ENCODE results near the gene MYDGF. TPM values are rescaled to one million over a fixed set of nuclear protein-coding genes. Genes with fewer than 3 reads are reported as not detected.

MYDGF gene
- total RNA-seq, 4 donors from 2014 or later, result 32.4 to 45.6 (median 35.4) TPM

GRCh38 chr19:4690361-4690760, 20.2 kb upstream of the MYDGF start:
- no peak for TF ChIP-seq CTCF (IDR thresholded peaks at IDR 0.05; ENCODE audit: low read depth)

GRCh38 chr19:4689403-4689802, 19.3 kb upstream of the MYDGF start:
- TF ChIP-seq CTCF (IDR thresholded peaks at IDR 0.05; ENCODE audit: low read depth), result no peak

- no peak for TF ChIP-seq CTCF (IDR thresholded peaks at IDR 0.05; ENCODE audit: low read depth)
Observed at GRCh38 chr19:4688587-4688986, 18.4 kb upstream of the MYDGF start.

DNA sequence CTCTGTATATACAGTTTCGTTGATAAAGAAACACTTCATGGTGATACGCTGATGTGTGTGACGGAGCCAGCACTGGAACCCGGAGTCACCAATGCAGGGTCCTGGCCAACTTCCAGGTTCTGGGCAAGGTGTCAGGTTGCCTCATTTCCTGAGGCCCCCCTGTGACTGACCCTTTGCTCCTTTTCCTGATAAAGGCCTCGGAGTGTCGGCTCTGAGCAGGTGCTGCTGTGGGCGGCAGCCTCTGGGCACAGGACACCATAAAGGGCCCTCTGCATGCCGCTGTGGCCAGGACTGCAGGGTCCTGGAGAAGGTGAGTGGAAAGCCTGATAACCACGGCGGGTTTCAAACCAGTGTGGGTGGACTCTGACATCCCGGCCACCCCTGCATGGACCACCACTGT, 17.3 kb upstream of the MYDGF start:
- TF ChIP-seq CTCF (IDR thresholded peaks at IDR 0.05; ENCODE audit: low read depth), result no peak

DNA sequence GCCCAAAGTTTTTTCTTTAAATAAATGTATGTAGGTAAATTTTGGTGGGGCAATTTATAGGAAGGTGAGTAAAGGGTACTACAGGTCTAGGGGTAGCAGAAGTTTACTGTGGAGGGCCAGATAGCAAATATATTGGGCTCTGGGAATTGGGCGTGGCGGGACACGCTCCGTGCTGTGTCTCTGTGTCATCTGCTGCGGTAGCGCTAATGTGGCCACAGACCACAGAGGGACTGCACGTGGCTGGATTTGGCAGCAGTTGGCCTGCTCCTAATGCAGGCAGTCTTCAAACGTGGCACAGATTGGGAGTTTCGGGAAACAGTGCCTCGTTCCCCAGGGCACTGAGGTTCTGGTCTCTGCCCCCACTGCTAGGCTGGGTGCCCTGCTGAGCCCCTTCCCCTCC, 16.6 kb upstream of the MYDGF start:
- no peak for TF ChIP-seq CTCF (IDR thresholded peaks at IDR 0.05; ENCODE audit: low read depth)

GRCh38 chr19:4684312-4685095, 14.4 kb upstream of the MYDGF start:
- TF ChIP-seq CTCF (IDR thresholded peaks at IDR 0.05; ENCODE audit: low read depth), result no peak

DNA sequence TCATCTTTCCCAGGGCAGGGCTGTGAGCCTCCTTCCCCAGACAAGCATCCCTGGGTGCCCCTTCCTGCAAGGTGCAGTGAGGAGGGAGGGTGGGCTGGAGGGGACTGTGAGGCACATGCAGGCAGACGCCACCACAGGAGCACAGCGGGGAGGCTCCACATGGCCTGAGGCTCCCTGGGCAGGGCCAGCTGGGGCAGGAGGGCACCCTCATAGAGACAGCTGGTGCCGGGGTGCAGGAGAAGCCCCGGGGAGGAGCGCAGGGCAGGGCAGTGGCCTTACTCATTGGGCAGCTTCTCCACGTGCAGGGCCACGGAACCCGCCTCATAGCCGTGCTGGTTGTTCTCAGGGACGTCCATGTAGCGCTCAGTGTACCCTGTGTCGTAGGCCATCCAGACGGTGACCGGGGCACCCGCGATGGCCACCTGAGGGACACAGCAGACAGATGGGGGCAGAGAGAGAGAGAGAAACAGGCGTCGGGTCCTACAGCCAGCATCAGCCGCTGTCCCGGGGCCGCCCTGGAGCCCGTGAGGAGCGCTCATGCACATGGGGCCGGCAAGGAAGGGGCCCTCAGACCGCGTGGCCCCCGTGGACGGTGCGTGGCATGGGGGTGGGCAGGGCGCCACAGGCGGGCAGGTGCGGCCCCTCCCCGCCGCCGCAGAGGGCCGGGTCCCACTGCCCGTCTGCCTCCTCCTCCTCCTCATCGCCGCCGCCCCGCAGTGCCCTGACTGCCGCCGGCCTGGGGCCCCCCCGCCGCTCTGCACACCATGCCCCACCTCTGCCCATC, 12.5 kb upstream of the MYDGF start:
- no peak for TF ChIP-seq CTCF (IDR thresholded peaks at IDR 0.05; ENCODE audit: low read depth)

All from subcutaneous adipose tissue (tissue), 4 donors.